NCI-H1417 treated with DMSO at 0.1 percent for 48 hours (cell line): ENCODE results near the gene HOXB1.

ENCODE experiments used
- DNase-seq: peaks from one replicate; lab custom pipeline; 2025; lab: John Stamatoyannopoulos, UW

The HOXB1 gene

GRCh38 chr17:48530887-48531272 is at the start of gene HOXB1:
HOXB1 (minus strand) TSS chr17:48531011; CDS start chr17:48530904, 107 bp downstream.
- no peak for DNase-seq

- DNase-seq, result no peak
These were observed 49.1 kb upstream of the HOXB1 start for GRCh38 chr17:48579760-48580554.

- DNase-seq, result no peak
These were observed 48.6 kb upstream of the HOXB1 start for GRCh38 chr17:48579471-48579759.

GRCh38 chr17:48578616-48579470 is 48.0 kb upstream of the HOXB1 start:
- no peak for DNase-seq

- DNase-seq, result no peak
These were observed 47.3 kb upstream of the HOXB1 start, which contains the start of gene HOXB4 for GRCh38 chr17:48577946-48578615. HOXB4 (minus strand) TSS chr17:48578350; CDS start chr17:48578319, 31 bp downstream.

- DNase-seq, result no peak
These were observed 46.6 kb upstream of the HOXB1 start for GRCh38 chr17:48577330-48577945.

- DNase-seq, result no peak
These were observed 45.9 kb upstream of the HOXB1 start for GRCh38 chr17:48576479-48577309.

- no peak for DNase-seq
These were observed 45.1 kb upstream of the HOXB1 start for GRCh38 chr17:48575673-48576478.

GRCh38 chr17:48575066-48575582 is 44.3 kb upstream of the HOXB1 start:
- DNase-seq, result no peak

- DNase-seq, result no peak
These were observed 43.8 kb upstream of the HOXB1 start for GRCh38 chr17:48574505-48575065.

- no peak for DNase-seq
These were observed 41.1 kb upstream of the HOXB1 start for GRCh38 chr17:48571826-48572417.

GRCh38 chr17:48571024-48571818 is 40.4 kb upstream of the HOXB1 start:
- no peak for DNase-seq

- DNase-seq, result no peak
These were observed 39.7 kb upstream of the HOXB1 start for GRCh38 chr17:48570325-48571023.

- DNase-seq, result no peak
These were observed 39.0 kb upstream of the HOXB1 start for GRCh38 chr17:48569674-48570324.

- DNase-seq, result no peak
These were observed 38.4 kb upstream of the HOXB1 start for GRCh38 chr17:48569240-48569582.

- DNase-seq, result no peak
These were observed 37.9 kb upstream of the HOXB1 start for GRCh38 chr17:48568499-48569239.
